Liver (tissue), 3 donors: ENCODE data around the gene AEBP1.

Experiments used
- CTCF ChIP-seq: fragments of 150-350 bp; IDR thresholded peaks from 2 replicates; pipeline ENCODE4 v1.5.1; 2017; ENCODE audit warnings: improper control_type of control experiment, low read depth, low read length; ENCODE audit not compliant: missing input control
- EGR1 ChIP-seq, 2 donors: IDR thresholded peaks; 2 replicates each; pipeline ENCODE4 v1.6.1; 2016 to 2018; ENCODE audit warnings: antibody characterized with exemption in 2 of 2, low read depth in 2 of 2
- HNF4G ChIP-seq: IDR thresholded peaks from 2 replicates; pipeline ENCODE4 v1.6.1; 2016; ENCODE audit warnings: antibody characterized with exemption
- TF ChIP-seq, protein P1 (sequence below): IDR thresholded peaks from 2 replicates; pipeline ENCODE4 v1.6.1; 2016; ENCODE audit warnings: antibody characterized with exemption
- TF ChIP-seq, protein P2 (sequence below): IDR thresholded peaks from 2 replicates; pipeline ENCODE4 v1.6.1; 2016; ENCODE audit warnings: antibody characterized with exemption
- donor health status: healthy.
- donor health status: healthy.

DNA sequence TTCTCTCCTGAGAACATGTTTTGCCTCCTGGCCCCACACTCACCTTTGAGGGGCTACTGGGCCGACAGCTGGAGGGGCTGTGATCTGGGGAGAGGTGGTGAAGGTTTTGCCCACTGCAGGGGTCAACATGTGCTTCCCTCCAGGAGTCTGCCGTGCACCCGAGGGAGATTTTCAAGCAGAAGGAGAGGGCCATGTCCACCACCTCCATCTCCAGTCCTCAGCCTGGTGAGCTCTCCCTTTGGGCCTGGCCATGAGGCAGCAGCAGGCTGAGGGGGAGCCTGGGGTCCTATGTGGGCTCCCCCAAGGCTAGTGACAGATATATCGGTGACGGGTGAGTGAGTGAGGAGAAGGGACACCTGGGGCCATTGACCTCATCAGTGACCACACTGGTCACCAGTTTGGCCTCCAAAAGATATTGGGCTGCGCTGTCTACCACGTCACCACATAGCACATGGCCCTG is 45.4 kb upstream of the AEBP1 start:
- TF ChIP-seq, protein P1, sequence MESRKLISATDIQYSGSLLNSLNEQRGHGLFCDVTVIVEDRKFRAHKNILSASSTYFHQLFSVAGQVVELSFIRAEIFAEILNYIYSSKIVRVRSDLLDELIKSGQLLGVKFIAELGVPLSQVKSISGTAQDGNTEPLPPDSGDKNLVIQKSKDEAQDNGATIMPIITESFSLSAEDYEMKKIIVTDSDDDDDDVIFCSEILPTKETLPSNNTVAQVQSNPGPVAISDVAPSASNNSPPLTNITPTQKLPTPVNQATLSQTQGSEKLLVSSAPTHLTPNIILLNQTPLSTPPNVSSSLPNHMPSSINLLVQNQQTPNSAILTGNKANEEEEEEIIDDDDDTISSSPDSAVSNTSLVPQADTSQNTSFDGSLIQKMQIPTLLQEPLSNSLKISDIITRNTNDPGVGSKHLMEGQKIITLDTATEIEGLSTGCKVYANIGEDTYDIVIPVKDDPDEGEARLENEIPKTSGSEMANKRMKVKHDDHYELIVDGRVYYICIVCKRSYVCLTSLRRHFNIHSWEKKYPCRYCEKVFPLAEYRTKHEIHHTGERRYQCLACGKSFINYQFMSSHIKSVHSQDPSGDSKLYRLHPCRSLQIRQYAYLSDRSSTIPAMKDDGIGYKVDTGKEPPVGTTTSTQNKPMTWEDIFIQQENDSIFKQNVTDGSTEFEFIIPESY = no peak
- TF ChIP-seq CTCF (no peak), EGR1 (IDR thresholded peaks at IDR 0.05; ENCODE audit: low read depth in 2 of 2) (no peak), HNF4G (no peak)
- TF ChIP-seq, protein P2, sequence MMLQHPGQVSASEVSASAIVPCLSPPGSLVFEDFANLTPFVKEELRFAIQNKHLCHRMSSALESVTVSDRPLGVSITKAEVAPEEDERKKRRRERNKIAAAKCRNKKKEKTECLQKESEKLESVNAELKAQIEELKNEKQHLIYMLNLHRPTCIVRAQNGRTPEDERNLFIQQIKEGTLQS = no peak
